Endometrial microvascular endothelial cells (primary cell): ENCODE data around the gene SEMA4F. TPM values are rescaled to one million over a fixed set of nuclear protein-coding genes. Genes with fewer than 3 reads are reported as not detected.

Experiments used
- in situ Hi-C: cut with HindIII; loops from 2 replicates; pipeline ENCODE4 v1.10.0; 2017; ENCODE audit warnings: low sequenced_read_pairs, low pct_unique_long_range_greater_than_20kb; ENCODE audit errors: inconsistent ontology term
- total RNA-seq: library from RNA; depleted of rRNA; stranded (reverse); fragments of >200 nt; gene quantifications from one replicate; pipeline ENCODE4 v1.2.3, GENCODE V29; 2015; ENCODE audit errors: inconsistent ontology term

The SEMA4F gene
- total RNA-seq, 1 donor from 2014 or later: 13.2 TPM

DNA sequence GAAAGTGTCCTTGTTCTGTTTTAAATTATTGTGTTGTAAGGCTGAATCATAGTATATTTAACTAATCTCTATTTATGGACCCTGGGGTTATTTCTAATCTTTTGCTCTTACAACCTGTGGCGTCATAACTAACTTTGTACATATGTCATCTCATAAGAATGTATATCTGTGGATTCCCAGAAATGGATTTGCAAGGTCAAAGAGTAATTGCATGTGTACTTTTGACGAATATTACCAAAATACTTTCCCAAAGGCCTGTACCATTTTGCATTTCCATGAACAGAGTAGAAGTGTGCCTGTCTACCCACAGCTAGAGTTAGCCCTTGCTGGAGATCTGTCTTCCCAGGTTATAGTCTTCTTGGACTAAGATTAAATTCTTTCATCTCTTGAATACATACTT is 42.8 kb downstream of the SEMA4F start:
- in situ Hi-C loops: no loop called here

DNA sequence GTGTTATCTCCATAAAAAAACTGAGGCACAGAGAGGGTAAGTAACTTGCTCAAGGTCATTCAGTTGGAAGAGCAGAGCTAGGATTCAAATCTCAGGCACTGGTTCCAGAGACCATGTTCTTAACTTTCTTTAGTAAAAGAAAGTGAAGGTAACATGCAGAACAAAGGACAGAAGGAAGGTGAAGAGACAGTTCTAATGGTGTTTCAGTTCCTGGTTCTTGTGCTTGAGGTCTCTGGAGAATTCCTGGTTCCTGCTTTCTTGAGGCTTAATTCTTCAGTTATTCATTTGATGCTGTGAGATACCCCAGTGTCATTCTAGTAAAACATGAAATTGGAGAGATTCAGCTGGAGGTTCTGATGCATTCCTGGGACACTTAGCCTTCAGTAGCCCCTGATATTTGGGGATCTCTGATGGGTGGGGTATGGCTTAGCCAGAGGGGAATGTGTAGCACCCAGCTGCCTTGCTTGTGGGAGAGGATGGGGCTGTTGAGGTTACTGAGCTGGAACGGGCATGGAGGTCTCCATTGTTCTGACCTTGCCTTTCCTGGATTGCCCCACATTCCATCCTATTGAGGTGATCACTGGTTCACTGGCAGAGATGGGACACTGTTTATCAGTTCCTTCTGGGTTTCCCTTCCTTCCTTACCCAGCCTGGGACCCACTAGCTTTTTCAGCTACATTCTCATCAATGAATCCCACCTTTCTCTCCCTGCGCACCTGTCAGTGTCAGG is 46.8 kb downstream of the SEMA4F start:
- in situ Hi-C loops: no loop called here

DNA sequence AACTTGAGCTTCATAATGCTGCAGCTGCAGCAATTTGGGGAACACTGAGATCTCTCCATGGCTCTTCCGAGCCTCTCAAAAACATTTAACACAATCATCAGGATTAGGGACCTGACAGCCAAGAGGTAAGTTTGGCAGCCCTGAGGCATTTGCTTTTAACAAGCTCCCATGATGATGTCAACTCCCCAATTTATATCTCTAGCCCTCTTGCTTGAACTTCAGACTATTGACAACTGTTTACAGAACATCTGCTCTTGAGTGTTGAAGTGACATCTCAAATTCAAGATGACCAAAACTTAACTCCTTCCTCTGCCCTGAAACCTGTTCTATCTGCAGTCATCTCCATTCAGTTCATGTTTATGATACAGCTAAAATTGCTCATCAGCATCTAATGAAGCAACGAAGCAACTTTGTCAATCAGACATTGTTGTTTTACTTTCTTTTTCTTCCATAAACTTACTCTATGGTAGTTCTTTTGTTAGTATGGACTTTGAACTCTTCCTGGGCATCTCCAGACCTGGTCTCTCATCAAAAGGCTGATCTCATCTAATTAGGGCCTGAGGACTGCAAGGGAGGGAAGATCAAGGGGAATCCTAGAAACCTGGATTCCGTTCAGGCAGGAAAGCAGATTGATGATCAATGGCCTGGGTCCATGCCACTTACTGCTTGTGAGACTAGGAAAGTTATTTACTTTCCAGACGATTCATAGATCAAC is 48.1 kb downstream of the SEMA4F start:
- in situ Hi-C loops: no loop called here

DNA sequence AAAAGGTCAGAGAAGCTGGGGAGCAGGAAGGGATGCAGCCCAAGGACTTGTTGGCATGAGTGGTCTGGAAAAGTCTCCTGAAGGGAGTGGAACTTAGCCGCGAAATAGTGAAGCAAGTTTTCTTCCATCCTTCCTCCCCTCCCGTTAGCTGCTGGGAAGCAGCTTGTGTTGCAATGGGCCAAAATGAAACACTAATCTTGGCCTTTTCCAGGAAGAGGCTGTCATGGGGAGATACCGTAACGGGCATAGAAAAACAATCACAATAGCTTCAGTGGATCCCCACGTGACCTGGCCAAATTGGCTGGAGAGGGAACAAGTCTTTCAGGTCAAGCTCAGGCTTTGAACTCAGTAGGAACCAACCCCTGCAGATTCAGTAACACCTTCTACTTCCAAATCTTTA is 49.3 kb downstream of the SEMA4F start:
- in situ Hi-C loops: no loop called here

DNA sequence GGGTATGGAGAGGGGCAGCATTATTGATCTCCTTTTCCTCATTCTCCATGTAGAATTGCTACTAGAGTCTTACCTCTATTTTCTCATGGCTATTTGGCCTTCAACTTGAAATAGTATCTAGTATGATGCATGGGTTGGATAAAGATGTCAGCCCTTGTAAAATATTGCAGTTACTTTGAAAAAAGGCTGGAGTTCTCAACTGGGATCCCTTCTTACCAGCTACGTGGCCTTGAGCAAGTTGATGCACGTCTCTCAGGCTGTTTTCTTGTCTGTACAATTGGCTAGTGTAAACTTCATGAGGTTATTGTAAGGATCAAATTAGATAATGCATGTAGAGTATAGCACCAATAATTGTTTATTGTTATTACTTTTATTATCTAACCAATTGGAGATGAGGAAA is 50.2 kb downstream of the SEMA4F start:
- in situ Hi-C loops: no loop called here

DNA sequence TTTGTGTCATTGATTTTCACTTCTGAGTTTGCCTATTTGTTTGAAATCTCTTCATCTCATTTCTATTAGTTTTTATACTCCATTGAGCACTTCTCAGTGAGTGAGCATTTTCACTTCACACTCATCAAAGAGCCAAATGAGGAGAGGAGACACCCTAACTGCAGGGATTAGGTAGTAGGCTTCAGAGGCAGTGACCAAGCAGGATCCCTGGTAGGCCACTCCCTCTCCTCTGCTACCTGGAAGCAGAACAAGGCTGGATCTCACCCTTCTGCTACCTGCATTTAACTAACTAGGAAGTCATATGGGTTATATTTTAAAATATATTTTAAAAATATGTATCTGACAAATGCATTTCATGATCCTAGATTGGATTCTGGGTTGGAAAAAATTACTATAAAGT is 52.7 kb downstream of the SEMA4F start:
- in situ Hi-C loops: no loop called here

DNA sequence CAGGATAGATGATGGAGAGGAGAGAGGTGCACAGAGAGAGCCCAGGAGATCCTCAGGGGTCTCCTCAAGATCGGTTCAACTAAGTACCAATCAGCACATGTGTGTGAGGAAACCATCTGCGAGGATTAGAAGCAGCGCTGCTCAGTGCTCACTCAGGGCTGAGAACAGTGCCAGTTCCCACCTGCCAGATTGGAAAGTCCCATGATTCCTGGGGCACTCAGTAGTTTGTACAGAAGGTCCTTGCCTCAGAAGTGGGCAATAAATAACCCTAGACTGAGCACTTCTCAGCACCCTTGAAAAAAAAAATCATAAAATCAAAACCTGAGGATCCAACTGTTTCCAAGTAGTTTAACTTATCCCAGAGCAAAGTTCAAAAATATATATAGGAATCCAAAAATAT is 53.8 kb downstream of the SEMA4F start:
- in situ Hi-C loops: no loop called here

DNA sequence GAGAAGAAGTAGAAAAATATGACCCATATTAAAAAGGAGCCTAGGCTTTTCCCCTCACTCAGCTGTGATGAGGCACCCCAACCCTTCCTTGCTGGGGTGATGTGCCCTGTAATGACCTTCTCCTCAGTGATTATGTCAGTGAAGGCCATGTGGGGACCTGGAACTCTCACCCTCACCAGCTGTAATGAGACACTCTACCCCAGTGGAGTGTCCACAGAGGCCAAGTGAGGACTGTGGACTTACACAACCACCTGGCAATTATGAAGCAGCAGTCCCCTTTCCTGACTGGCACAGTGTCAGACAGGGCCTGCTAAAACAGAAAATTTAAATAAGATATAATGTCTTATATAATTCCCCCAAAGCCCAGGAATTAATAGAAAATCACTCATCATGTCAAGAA is 54.2 kb downstream of the SEMA4F start:
- in situ Hi-C loops: no loop called here

DNA sequence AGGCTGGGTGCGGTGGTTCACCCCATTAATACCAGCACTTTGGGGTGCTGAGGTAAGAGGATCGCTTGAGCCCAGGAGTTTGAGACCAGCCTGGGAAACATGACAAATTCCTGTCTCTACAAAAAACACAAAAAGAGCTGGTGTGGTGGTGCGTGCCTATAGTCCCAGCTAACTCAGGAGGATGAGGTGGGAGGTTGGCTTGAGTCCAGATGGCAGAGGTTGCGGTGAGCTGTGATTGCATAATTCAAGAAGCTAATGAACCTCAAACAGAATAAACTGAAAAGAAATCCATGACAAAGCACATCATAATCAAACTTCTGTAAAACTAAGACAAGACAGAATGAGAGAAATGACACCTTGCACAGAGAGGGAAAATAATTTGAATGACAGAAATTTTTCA is 54.8 kb downstream of the SEMA4F start:
- in situ Hi-C loops: no loop called here

DNA sequence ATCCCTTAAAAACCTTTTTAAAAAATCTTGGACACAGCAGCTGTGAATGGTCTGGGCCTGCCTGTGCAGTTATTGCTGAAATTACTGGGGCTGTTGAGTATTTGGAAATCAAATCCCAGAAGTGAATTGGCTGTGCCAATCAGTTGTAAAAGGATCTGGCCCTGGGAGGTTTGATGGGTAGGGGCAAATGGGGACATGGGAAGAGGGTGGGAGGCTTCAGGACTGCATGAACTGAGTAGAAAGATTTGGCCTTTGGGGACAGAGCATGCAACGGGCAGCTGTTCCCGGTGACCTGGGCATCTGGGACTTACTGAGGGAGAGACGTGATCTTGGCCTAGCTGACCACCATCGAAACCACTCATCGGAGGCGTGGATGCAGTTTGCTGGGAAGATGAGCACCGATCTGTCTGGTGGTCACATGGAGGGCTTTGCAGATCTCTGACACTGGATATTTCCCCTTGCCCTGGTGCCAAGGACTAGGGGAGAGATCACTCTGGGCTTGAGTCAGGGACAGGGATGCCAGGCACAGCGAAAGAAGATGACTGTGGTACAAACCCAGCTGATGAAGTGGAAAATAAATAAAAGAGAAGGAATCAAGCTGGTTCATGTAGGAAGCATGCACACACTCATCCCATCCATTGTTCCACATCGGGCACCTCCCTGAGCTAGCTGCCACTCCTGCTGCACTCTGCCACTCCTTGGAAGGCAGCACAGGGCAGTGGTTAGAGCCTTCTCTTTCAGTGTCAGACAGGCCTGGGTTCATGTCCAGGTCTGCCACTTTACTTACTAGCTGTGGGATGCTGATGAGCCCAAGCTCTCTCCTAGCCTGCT is 58.4 kb downstream of the SEMA4F start:
- in situ Hi-C loops: no loop called here

DNA sequence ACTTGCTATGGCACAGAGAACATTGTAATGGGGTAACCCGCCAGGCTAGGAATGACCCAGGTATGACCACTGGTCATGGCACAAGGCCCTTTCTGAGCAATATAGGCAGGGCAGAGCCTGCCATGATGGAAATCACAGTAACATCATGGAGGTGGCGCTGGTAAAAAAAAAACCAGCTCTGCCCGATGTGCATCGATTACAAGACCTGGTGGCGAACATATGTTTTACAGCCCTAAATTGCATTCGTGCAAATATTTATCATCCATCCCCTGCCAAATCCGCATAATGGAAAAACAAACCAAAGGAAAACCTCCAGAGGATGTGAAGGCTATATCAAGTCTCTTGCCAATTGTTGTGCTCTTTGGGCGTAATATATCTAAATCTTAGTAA is 60.6 kb downstream of the SEMA4F start:
- in situ Hi-C loops: no loop called here

DNA sequence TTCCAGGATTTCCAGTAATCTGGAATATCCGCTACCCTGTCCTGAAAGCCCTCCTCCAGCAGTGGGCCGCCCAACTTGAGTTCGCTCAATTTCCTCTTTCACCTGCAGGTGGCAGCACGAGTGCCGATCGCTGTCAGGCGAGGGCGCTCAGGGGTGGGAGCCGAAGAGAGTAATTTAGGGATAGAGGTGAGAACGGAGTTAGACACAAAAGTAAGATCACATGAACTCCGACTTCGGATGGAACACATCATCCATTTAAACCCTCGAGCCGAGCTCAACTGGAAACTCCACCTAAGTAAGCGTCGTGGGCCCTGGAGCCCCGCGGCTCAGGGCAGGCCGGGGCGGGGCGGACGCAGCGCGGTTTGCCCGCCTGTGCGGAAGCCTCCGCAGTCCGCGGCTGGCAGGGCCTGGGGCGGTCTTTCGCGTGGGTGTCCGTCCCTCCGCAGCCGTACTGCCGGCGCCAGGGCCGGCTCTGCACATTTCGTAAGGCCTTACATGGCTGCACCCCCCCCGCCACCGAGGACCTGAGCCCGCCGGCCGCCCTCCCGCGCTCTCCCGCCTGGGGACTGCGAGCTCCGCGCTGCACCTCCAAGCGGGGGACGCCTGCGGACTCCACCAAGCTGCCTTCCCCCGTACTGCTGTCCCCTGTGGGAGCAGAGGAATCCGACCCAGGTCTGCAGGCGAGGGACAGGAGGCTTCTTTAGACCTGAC is 61.2 kb downstream of the SEMA4F start:
- in situ Hi-C loops: no loop called here

DNA sequence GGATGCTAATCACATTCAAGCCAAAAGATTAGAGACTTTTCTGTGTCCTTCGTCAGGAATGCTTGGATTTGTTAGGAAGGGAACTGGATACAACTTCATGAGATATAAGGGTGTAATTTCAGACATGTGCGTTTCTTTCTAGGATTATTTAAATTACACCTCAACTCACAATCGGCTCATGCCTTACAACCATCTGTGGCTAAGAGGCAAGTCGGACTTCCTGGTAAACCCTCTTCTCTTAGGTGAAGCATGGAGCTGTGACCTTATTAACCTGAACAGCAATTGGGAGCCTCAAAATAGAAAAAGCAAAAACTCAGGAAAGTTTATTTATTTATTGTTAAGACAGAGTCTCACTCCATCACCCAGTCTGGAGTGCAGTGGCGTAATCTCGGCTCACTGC is 61.8 kb downstream of the SEMA4F start:
- in situ Hi-C loops: no loop called here

DNA sequence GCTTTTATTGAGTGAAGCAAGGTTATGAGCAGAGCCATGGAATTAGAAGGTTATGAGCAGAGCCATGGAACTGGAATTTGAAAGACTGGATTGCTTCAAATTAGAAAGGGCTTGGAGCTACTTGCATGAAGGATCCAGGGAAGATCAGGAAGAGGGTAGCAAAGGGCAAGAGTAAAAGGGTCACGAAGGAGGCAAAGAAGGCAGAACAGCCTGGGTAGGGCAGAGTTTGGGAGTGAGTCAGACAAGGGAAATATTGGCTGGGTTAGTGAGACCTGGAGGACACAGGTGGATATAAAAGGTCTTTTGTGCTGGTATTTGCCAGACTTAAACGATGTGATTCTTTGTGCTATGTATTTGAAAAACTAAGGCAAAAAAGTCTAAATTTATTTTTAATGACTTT is 65.0 kb downstream of the SEMA4F start:
- in situ Hi-C loops: no loop called here

DNA sequence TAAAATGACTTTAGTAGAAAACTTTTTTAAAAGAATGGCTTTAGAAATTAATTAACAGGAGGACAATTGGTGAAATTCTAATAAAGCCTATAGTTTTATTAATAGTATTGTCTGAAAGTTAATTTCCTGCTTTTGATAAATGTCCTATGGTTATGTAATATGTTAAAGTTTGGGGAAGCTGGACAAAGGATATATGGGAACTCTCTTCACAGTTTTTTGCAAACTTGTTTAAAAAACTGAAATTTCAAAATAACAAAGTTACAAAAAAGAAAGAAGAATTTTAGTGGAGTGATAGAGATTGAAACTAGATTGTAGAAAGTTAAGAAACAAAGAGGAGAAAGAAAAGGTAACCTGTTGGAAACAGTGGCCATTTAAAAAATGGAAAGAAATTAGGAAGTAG is 67.3 kb downstream of the SEMA4F start:
- in situ Hi-C loops: no loop called here

DNA sequence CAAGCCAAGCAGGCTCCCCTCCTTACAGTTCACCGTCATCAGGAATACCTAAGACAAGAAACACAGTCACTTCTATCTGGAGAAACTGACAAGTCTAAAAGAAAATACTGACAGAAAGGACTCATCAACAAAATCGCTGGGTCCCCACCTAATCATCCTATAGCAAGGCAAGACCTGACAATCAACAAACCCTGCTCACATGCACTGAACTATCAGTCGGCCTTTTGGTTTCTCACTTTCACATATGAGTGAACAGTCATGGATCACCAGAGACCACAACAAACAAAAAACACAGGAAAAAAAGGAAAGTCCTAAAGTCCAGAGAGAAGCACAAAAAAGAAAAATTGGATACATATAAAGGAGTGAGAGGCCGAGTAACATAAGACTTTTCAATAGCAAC is 70.4 kb downstream of the SEMA4F start:
- in situ Hi-C loops: no loop called here

DNA sequence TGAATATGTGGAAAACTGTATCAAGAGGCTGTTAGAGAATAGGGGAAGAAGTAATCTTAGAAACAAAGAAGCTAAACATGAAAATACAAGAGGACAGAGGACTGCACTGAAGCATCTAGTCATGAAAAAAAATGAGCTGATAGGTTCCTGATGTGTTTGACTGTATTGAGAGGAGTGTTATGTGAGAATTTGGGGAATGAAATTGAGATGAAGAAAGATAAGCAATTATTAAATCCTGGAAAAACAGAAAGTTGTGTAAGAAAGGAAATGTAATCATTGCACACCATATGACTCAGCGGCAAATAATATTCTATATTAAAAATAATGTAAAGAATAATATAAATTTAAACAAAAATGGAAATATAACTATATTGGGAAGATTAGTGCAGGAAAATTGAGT is 71.2 kb downstream of the SEMA4F start:
- in situ Hi-C loops: no loop called here

DNA sequence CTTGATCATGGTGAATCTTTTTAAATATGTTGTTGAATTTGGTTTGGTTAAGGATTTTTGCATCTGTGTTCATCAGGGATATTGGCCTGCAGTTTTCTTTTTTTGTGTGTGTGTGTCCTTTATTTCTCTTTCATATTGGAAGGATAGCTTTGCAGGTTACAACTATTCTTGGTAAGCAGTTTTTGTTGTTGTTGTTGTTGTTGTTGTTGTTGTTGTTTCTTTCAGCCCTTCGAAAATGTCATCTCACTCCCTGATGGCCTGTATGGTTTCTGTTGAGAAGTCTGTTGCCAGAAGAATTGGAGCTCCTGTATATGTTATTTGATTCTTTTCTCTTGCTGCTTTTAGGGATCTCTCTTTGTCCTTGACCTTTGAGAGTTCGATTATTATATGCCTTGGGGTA is 74.8 kb downstream of the SEMA4F start:
- in situ Hi-C loops: no loop called here

DNA sequence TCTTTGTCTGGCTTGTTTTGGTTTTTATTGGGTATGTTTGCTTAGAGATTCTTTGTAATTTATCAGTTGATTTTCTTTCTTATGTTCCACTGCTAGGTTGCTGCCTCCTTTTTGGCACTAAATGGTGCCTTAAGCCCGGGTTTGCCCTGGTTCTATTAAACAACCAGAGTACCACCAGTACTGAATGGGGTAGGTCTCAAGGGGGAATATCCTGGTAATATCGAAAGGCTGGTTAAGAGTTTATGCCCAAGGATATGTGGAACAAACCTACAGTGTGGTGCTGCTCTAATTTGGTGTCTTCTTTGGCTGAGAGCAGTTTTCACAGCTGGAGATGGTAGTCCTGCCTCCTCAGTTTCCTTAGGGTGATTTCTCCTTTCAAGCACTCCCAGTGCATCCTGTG is 76.5 kb downstream of the SEMA4F start:
- in situ Hi-C loops: no loop called here
